ENCODE results near the gene CYP26C1.

Gene CYP26C1

GRCh38 chr10:93064874-93065660 lies 4.5 kb downstream of the CYP26C1 start:
- DNase-seq, result no peak

- no peak for DNase-seq
Measured at GRCh38 chr10:93065675-93066543, 5.3 kb downstream of the CYP26C1 start.

GRCh38 chr10:93066544-93066913 lies 5.9 kb downstream of the CYP26C1 start:
- DNase-seq, result no peak

- DNase-seq, result no peak
Measured at GRCh38 chr10:93067443-93068365, 7.1 kb downstream of the CYP26C1 start.

- DNase-seq, result no peak
Measured at GRCh38 chr10:93068411-93069244, 8.0 kb downstream of the CYP26C1 start.

GRCh38 chr10:93069245-93069561 lies 8.6 kb downstream of the CYP26C1 start:
- no peak for DNase-seq

- DNase-seq, result no peak
Measured at GRCh38 chr10:93070378-93071176, 10.0 kb downstream of the CYP26C1 start.

- DNase-seq, result peak; percentile 47
Measured at GRCh38 chr10:93071177-93071472, 10.5 kb downstream of the CYP26C1 start.

GRCh38 chr10:93071674-93072224 lies 11.2 kb downstream of the CYP26C1 start:
- DNase-seq, result peak; percentile 94

- no peak for DNase-seq
Measured at GRCh38 chr10:93072225-93072712, 11.7 kb downstream of the CYP26C1 start.

- no peak for DNase-seq
Measured at GRCh38 chr10:93072713-93073538, 12.3 kb downstream of the CYP26C1 start.

- DNase-seq, result no peak
Measured at GRCh38 chr10:93073539-93074146, 13.0 kb downstream of the CYP26C1 start, which contains the start of gene CYP26A1. Gene CYP26A1 (plus strand): TSS chr10:93073893. CDS start chr10:93073935, 42 bp downstream.

- no peak for DNase-seq
Measured at GRCh38 chr10:93074147-93074596, 13.6 kb downstream of the CYP26C1 start.

- DNase-seq, result no peak
Measured at GRCh38 chr10:93074597-93075368, 14.2 kb downstream of the CYP26C1 start.

- no peak for DNase-seq
Measured at GRCh38 chr10:93075369-93076221, 15.0 kb downstream of the CYP26C1 start.

- no peak for DNase-seq
Measured at GRCh38 chr10:93076871-93077270, 16.3 kb downstream of the CYP26C1 start.

GRCh38 chr10:93077860-93078337 lies 17.3 kb downstream of the CYP26C1 start:
- DNase-seq, result peak; percentile 65

Measured in OCI-M1 (cell line).